SK-MEL-5 (cell line): ENCODE results near the gene GPHN. TPM values are rescaled to one million over a fixed set of nuclear protein-coding genes. Genes with fewer than 3 reads are reported as not detected.

Experiments
- DNase-seq: peaks from one replicate; pipeline ENCODE4 v3.0.0-alpha.2; 2016; ENCODE audit warnings: low read depth, low spot score
- in situ Hi-C: cut with HindIII; loops from 2 replicates; pipeline ENCODE4 v1.10.0; 2016; ENCODE audit warnings: low sequenced_read_pairs, high pct_unique_total_duplicates, low pct_unique_long_range_greater_than_20kb
- total RNA-seq: library from RNA; depleted of rRNA; stranded (reverse); fragments of >200 nt; shearing (Covaris generic); gene quantifications from 2 replicates; pipeline ENCODE4 v1.2.3, GENCODE V29; 2014

The GPHN gene
- total RNA-seq, 1 experiment from 2014 or later = 28.6 TPM

GRCh38 chr14:66939409-66939808 lies 431.5 kb downstream of the GPHN start:
- in situ Hi-C loops = no loop called here
- no peak for DNase-seq

DNA sequence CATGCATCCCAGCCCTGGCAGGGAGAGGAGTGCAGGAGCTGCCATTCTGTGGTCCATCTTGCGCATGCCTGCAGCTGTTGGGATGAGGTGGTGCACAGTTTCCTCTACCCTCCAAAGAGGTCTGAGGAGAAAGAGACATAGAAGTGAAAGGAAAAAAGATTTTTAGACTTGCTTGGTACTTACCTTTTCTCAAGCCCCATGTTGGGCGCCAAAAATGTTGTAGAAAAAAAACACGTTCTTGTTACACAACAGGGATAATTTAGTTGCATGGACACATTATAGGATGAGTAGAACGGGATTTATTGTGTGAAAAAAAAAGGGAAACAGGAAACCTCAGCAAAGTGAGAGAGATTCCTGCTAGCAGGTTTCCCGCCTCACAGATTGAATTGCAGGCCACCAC lies 436.9 kb downstream of the GPHN start:
- no peak for DNase-seq
- in situ Hi-C loops = no loop called here

GRCh38 chr14:66955159-66955558 lies 447.2 kb downstream of the GPHN start:
- in situ Hi-C loops = no loop called here

GRCh38 chr14:66959437-66960050 lies 451.6 kb downstream of the GPHN start:
- in situ Hi-C loops = no loop called here

More at GRCh38 chr14:66955159-66955558, 447.2 kb downstream of the GPHN start:
- no peak for DNase-seq

DNA sequence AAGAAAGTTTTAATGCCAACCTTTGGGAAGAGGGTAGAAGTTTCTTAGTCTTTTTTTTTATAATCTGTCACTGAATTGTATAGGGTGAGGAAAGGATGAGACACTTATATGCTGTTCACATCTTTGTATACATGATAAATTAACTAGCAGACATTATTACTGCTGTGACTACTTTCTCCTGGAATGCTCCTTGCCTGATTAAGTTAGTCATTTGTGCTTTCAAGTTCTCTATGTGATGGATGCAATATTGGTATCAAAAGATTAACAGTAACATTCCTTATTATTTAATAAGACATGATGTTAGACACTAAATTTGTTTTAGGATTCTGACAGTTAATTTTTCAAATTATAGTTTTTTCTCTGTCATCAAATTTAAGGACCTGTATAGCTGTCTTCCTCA lies 457.9 kb downstream of the GPHN start:
- DNase-seq = no peak
- in situ Hi-C loops = no loop called here

More at GRCh38 chr14:66959437-66960050, 451.6 kb downstream of the GPHN start:
- DNase-seq = no peak

DNA sequence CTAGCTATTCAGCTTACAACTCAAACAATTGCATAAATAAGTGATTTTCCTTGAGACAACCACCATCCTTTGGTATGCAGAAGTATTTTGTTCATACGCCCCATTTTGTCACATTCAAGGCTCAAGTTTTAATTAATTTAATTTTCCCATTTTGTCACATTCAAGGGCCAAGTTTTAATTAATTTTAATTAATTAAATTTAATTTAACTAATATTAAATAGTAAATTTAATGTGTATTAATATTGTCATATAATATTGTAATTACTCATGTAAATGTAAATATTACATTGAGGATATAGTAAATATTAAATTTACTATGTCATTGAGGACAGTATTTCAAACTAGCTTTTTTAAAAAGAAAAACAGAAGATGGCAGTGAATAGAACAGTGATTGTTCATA lies 464.5 kb downstream of the GPHN start:
- in situ Hi-C loops = no loop called here

DNA sequence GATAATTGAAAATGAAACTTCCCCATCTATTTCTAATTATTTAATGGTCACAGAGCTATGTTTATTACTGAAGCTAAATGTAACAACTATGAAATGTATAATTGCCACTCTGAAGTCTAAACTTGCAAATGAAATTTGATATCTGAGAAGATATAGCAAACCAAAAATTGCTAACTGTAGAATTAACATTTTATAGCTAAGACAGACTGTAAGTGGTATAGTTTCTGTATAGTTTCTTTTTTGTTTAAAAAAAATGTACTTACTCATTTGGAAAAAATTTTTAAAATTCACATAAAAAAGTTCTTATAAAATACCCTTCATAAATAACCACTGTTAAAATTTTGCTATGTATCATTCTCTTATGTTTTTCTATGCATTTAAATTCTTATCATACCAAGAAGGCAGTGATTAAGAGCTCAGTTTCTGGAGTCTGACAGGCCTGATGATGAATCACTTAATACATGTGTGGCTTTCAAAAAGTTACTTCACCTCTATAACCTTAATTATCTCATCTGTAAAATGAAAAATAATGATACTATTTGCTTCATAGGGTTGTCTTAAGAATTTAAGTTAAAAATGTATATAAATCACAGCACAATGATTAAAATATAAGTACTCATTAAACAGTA lies 466.6 kb downstream of the GPHN start:
- DNase-seq = peak; percentile 2
- in situ Hi-C loops = no loop called here

More for the DNA sequence above, 464.5 kb downstream of the GPHN start:
- no peak for DNase-seq

DNA sequence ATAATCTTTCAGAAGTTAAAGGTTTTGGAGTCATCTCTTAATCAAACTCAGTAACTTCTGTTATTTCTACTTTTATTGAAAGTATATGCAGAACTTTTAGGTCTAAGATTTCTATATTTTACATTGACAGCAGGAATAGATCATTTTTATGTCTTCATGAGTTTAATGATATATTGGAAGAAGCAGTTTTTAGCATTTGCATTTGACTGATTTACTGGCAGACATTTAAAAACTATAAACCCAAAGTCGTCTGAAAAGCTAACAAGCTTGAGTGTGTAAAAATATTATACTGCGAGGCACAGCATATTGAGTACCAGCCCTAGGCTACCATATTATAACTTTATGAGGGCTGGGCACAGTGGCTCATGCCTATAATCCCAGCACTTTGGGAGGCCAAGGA lies 467.3 kb downstream of the GPHN start:
- DNase-seq = no peak
- in situ Hi-C loops = no loop called here

GRCh38 chr14:66979101-66979974 lies 471.4 kb downstream of the GPHN start:
- DNase-seq = no peak
- in situ Hi-C loops = no loop called here

GRCh38 chr14:66982247-66982646 lies 474.3 kb downstream of the GPHN start:
- in situ Hi-C loops = no loop called here
- DNase-seq = no peak

DNA sequence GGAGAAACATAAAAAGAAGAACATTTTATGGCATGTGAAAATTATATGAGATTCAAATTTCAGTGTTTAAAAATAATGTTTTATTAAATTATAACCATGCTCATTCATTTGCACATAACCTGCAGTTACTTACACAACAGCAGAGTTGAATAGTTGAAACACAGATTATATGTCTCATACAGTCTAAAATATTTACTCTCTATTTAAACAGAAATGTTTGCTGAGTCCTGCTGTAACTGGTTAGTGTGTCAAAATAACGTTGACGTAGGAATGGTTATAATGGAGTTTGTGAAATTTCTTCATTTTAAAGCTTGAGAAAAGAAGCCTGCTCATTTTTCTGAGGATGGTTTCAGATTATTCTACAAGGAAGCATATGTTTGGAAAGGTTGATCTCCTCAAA lies 484.8 kb downstream of the GPHN start:
- in situ Hi-C loops = no loop called here
- no peak for DNase-seq

DNA sequence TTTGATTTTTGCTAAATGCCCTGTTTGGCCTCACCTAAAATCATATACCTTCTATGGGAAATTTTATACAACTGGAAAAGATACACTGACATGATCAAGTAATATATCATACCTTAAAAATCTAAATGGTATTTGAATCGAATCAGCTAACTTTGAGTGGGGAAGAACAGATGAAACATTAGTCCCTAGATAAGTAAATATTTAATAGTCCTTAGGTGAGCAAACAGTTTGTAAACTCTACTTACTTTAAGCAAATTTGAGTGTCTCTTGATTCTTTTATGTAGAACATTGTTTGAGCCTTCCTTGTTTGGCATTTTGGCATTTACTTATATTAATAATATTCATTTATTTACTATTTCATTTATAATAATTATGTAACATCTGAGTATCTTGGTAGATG lies 485.6 kb downstream of the GPHN start:
- DNase-seq = no peak
- in situ Hi-C loops = no loop called here

DNA sequence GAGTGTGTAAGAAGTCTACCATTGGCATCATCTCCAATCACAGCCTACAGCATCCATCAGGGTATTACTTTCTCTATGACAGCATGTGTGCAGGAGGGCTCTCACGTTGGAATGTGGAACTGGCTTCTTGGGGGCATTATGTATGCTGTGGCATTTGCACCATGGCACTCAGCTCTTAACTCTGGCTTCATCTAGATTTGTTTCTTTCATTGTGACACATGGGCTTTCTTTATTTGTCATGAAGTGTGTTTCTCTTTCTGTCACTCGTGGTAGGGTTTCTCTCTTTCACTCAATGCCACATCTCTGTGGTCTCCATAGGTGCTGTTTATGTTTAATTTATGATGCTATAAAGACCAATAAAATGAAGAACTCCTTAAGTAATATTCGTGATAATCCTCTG lies 490.1 kb downstream of the GPHN start:
- in situ Hi-C loops = no loop called here

GRCh38 chr14:66999978-67000377 lies 492.0 kb downstream of the GPHN start:
- no peak for DNase-seq
- in situ Hi-C loops = no loop called here

More for the DNA sequence above, 490.1 kb downstream of the GPHN start:
- no peak for DNase-seq

DNA sequence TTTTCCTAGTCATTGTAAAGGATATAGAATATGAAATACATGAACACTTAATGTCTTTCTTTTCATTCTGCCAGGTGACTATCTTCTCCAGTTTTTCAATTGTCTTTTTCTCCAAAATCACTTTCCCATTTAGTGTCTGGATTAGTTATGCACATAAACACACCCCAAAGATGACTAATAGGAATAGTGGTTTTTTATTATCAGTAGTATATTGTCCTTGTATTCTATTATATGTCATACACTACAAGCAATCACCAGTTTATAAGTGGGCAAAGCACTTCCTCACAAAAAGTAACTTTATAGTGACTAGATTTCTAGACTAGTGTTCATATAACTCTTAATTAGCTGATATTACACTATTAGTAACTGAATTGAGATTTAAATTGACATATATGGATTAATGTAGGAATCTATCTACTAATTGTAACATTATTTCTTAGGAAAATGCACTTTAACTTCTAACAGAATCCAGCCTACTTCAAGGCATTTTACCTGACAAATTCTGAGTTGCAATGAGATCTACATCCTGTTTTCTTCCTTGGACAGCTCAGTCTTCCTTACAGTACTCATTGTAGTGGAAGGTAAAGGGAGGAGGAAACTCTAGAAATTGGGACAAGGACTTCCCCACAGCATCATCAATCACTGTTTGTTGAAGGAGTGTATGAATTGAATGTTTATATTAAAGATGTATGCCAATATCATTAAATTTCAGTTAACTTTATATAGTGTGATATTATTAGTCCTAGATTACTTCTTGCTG lies 495.2 kb downstream of the GPHN start:
- DNase-seq = no peak
- in situ Hi-C loops = no loop called here

DNA sequence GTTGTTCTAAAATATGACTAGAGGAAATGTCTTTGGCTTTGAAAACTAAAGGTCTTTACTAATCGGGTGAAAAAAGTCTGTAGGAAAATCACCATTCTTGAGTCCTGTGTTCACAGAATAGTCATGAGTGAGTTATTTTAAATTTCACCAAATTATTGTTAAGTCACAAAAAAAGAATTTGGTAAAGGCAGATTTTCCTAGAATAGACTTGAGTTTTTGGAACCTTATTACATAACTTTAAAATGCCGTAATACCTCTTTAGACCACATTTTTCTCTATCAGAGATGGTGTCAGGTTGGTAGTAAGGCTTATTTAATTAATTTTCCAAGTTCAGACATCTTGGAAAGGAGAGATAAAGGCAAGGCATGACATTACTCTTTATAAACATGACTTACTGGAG lies 496.6 kb downstream of the GPHN start:
- DNase-seq = no peak
- in situ Hi-C loops = no loop called here

DNA sequence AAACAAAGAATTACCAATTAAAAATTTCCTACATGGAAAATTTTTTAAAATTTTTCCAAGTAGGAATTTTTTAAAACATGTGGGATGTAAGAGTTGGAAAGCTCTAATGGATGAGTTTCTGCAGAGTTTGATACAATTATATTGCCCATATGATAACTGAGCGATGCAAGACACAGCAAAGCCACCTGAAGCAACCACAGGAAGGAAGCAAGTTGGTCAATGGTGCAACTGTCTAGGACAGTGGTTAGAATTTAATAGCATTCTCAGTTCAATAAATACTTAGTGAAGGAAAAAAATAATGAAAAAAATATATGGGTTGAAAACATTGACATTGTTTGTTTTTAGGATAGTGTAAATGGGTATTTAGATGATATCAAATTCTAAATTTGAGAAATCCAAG lies 502.7 kb downstream of the GPHN start:
- in situ Hi-C loops = no loop called here
- DNase-seq = no peak

DNA sequence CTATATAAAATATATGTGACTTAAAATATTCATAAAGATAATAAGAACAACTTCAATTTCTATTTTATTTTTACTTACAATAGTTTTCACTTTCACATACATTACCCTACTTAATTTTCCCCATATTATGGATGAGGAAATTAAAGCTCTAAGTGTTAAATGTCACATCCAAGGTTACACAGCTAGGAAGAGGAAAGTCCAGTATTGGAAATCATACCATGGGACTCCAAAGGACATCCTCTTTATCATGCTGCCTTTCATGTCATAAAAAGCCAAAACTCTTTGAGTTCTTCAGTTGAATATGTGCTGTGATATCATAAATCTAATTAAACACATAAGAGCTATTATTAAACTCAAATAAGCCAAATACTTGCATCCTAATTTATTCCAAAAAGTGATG lies 508.9 kb downstream of the GPHN start:
- in situ Hi-C loops = no loop called here
- DNase-seq = no peak
